ENCODE data around the gene PIGT.

Gene PIGT

GRCh38 chr20:45407783-45408645, 7.9 kb upstream of the PIGT start, which contains the start of gene DBNDD2:
Gene DBNDD2 (plus strand): TSS chr20:45408289. CDS start chr20:45408468, 179 bp downstream.
- TF ChIP-seq REST (IDR thresholded peaks at IDR 0.05; ENCODE audit: insufficient read depth in 1 of 2, low read depth in 2 of 2, low read length in 2 of 2) (no peak), FOXP2 (optimal IDR thresholded peaks at IDR 0.05; ENCODE audit: borderline replicate concordance, extremely low read depth, extremely low read length, insufficient read depth) (no peak), POLR2AphosphoS5 (IDR thresholded peaks at IDR 0.05; ENCODE audit: low read depth, low read length) (no peak), TAF1 (IDR thresholded peaks at IDR 0.05; ENCODE audit: borderline replicate concordance, insufficient read depth, low read length) (no peak), SIN3A (IDR thresholded peaks at IDR 0.05; ENCODE audit: borderline replicate concordance, insufficient read depth, low read length) (no peak)

- TF ChIP-seq TAF1 (IDR thresholded peaks at IDR 0.05; ENCODE audit: borderline replicate concordance, insufficient read depth, low read length): no peak
- no peak for TF ChIP-seq POLR2AphosphoS5 (IDR thresholded peaks at IDR 0.05; ENCODE audit: low read depth, low read length)
- TF ChIP-seq REST (IDR thresholded peaks at IDR 0.05; ENCODE audit: insufficient read depth in 1 of 2, low read depth in 2 of 2, low read length in 2 of 2): no peak
- TF ChIP-seq FOXP2 (optimal IDR thresholded peaks at IDR 0.05; ENCODE audit: borderline replicate concordance, extremely low read depth, extremely low read length, insufficient read depth): no peak
- TF ChIP-seq SIN3A (IDR thresholded peaks at IDR 0.05; ENCODE audit: borderline replicate concordance, insufficient read depth, low read length): no peak
Measured at GRCh38 chr20:45408646-45409213, 7.2 kb upstream of the PIGT start.

GRCh38 chr20:45409521-45410272, 6.2 kb upstream of the PIGT start:
- TF ChIP-seq FOXP2 (optimal IDR thresholded peaks at IDR 0.05; ENCODE audit: borderline replicate concordance, extremely low read depth, extremely low read length, insufficient read depth) (no peak), TAF1 (IDR thresholded peaks at IDR 0.05; ENCODE audit: borderline replicate concordance, insufficient read depth, low read length) (no peak), POLR2AphosphoS5 (IDR thresholded peaks at IDR 0.05; ENCODE audit: low read depth, low read length) (no peak), SIN3A (IDR thresholded peaks at IDR 0.05; ENCODE audit: borderline replicate concordance, insufficient read depth, low read length) (no peak), REST (IDR thresholded peaks at IDR 0.05; ENCODE audit: insufficient read depth in 1 of 2, low read depth in 2 of 2, low read length in 2 of 2) (no peak)

GRCh38 chr20:45410887-45411286, 5.1 kb upstream of the PIGT start:
- TF ChIP-seq REST (IDR thresholded peaks at IDR 0.05; ENCODE audit: insufficient read depth in 1 of 2, low read depth in 2 of 2, low read length in 2 of 2) (no peak), POLR2AphosphoS5 (IDR thresholded peaks at IDR 0.05; ENCODE audit: low read depth, low read length) (no peak), FOXP2 (optimal IDR thresholded peaks at IDR 0.05; ENCODE audit: borderline replicate concordance, extremely low read depth, extremely low read length, insufficient read depth) (no peak), SIN3A (IDR thresholded peaks at IDR 0.05; ENCODE audit: borderline replicate concordance, insufficient read depth, low read length) (no peak), TAF1 (IDR thresholded peaks at IDR 0.05; ENCODE audit: borderline replicate concordance, insufficient read depth, low read length) (no peak)

Measured in PFSK-1 (cell line).